Activated T-cell treated with anti-CD3 and anti-CD28 coated beads, Interleukin-2, amount 50 U/mL, for 72 hours (primary cell): Measurements from ENCODE around the gene RGCC. TPM values are rescaled to one million over a fixed set of nuclear protein-coding genes. Genes with fewer than 3 reads are reported as not detected.

ENCODE experiments used
- ATAC-seq, 2 donors: fragments of 150-1000 bp; cut with Tn5 transposase; replicated peaks in 1 of 2; 2 replicates each; pipeline ENCODE4 v1.10.0; 2021; ENCODE audit warnings: moderate library complexity in 2 of 2, mild to moderate bottlenecking in 1 of 2
- DNase-seq, 2 donors: peaks; one replicate each; pipeline ENCODE4 v3.0.0; 2021 to 2022; ENCODE audit warnings: mixed read lengths in 1 of 2
- H3K27ac Mint-ChIP-seq: one replicate; pipeline ENCODE4 v1.8.0; 2022; ENCODE audit warnings: mild to moderate bottlenecking, moderate library complexity, mixed read lengths
- H3K27me3 Mint-ChIP-seq: one replicate; pipeline ENCODE4 v1.8.0; 2022; ENCODE audit warnings: low read depth, mixed read lengths
- H3K36me3 Mint-ChIP-seq, 2 donors: one replicate each; pipeline ENCODE4 v1.8.0; 2022; ENCODE audit warnings: mixed read lengths in 2 of 2, mild to moderate bottlenecking in 1 of 2; ENCODE audit not compliant: insufficient read depth in 2 of 2
- H3K4me1 Mint-ChIP-seq: one replicate; pipeline ENCODE4 v1.8.0; 2022; ENCODE audit warnings: low read depth, mixed read lengths
- H3K4me3 Mint-ChIP-seq, 2 donors: one replicate each; pipeline ENCODE4 v1.8.0; 2022; ENCODE audit warnings: mild to moderate bottlenecking in 2 of 2, mixed read lengths in 2 of 2, moderate library complexity in 2 of 2
- H3K9me3 Mint-ChIP-seq, 2 donors: one replicate each; pipeline ENCODE4 v1.8.0; 2022; ENCODE audit warnings: mixed read lengths in 2 of 2
- total RNA-seq, 2 donors: library from RNA; stranded (reverse); gene quantifications; one replicate each; pipeline ENCODE4 v1.2.3, GENCODE V29; 2022

The RGCC gene
- total RNA-seq, 2 donors from 2014 or later = 85.1 to 111 TPM

- Mint-ChIP-seq H3K27ac (peak overlapping the region; percentile 83), H3K9me3 (no peaks in the 10 kb centered on the region), H3K36me3 (peaks cover 8 to 12% of the 10 kb centered on the region in 2 donors), H3K4me1 (peaks cover 61% of the 10 kb centered on the region), H3K27me3 (peaks cover 20% of the 10 kb centered on the region), H3K4me3 (peak overlapping the region; percentile 93)
- ATAC-seq (peak in 1 of 2 donors; percentile 14), DNase-seq (peak; percentile 63 to 69)
Measured at GRCh38 chr13:41458187-41458760, 924 bp downstream of the RGCC start.

GRCh38 chr13:41458761-41459431, 1.5 kb downstream of the RGCC start:
- Mint-ChIP-seq H3K4me3 (peak overlapping the region; percentile 93), H3K4me1 (peaks cover 67% of the 10 kb centered on the region), H3K27ac (peak overlapping the region; percentile 83), H3K27me3 (peaks cover 20% of the 10 kb centered on the region), H3K36me3 (peaks cover 8 to 12% of the 10 kb centered on the region in 2 donors), H3K9me3 (no peaks in the 10 kb centered on the region)
- ATAC-seq = no peak
- peak; percentile 74 to 76 for DNase-seq

- no peaks in the 10 kb centered on the region for H3K9me3 Mint-ChIP-seq
- peaks cover 10 to 12% of the 10 kb centered on the region in 2 donors for H3K36me3 Mint-ChIP-seq
- H3K27me3 Mint-ChIP-seq = peaks cover 20% of the 10 kb centered on the region
- ATAC-seq (no peak), DNase-seq (peak in 1 of 2 donors; percentile 23)
- peak overlapping the region; percentile 83 for H3K27ac Mint-ChIP-seq
- peak overlapping the region; percentile 93 for H3K4me3 Mint-ChIP-seq
- peaks cover 74% of the 10 kb centered on the region for H3K4me1 Mint-ChIP-seq
Measured at GRCh38 chr13:41459432-41460073, 2.2 kb downstream of the RGCC start.

- ATAC-seq = no peak
- Mint-ChIP-seq H3K9me3 (no peaks in the 10 kb centered on the region), H3K36me3 (peaks cover 12 to 13% of the 10 kb centered on the region in 2 donors)
Measured at GRCh38 chr13:41460074-41460465, 2.7 kb downstream of the RGCC start.

GRCh38 chr13:41460930-41461329, 3.6 kb downstream of the RGCC start:
- Mint-ChIP-seq H3K4me1 (peaks cover 83% of the 10 kb centered on the region), H3K36me3 (peaks cover 13 to 14% of the 10 kb centered on the region in 2 donors), H3K4me3 (peak overlapping the region; percentile 93), H3K27ac (peak overlapping the region; percentile 83), H3K27me3 (peaks cover 10% of the 10 kb centered on the region), H3K9me3 (no peaks in the 10 kb centered on the region)
- no peak for ATAC-seq
- DNase-seq = no peak

More at GRCh38 chr13:41460074-41460465, 2.7 kb downstream of the RGCC start:
- Mint-ChIP-seq H3K27ac (peak overlapping the region; percentile 83), H3K4me1 (peaks cover 79% of the 10 kb centered on the region), H3K4me3 (peak overlapping the region; percentile 93), H3K27me3 (peaks cover 19% of the 10 kb centered on the region)
- DNase-seq = no peak

GRCh38 chr13:41461527-41462139, 4.3 kb downstream of the RGCC start:
- H3K27ac Mint-ChIP-seq = peak overlapping the region; percentile 95
- peak overlapping the region; percentile 83 to 93 for H3K4me3 Mint-ChIP-seq
- no peaks in the 10 kb centered on the region for H3K9me3 Mint-ChIP-seq
- peaks cover 3% of the 10 kb centered on the region for H3K27me3 Mint-ChIP-seq
- DNase-seq (no peak), ATAC-seq (no peak)
- H3K36me3 Mint-ChIP-seq = peaks cover 16 to 17% of the 10 kb centered on the region in 2 donors
- peaks cover 83% of the 10 kb centered on the region for H3K4me1 Mint-ChIP-seq

- ATAC-seq = no peak
Measured at GRCh38 chr13:41462427-41462826, 5.1 kb downstream of the RGCC start.

GRCh38 chr13:41463838-41464602, 6.7 kb downstream of the RGCC start:
- Mint-ChIP-seq H3K27ac (peak overlapping the region; percentile 95), H3K27me3 (no peaks in the 10 kb centered on the region), H3K9me3 (no peaks in the 10 kb centered on the region), H3K36me3 (peaks cover 17 to 26% of the 10 kb centered on the region in 2 donors), H3K4me1 (peaks cover 96% of the 10 kb centered on the region), H3K4me3 (peak overlapping the region; percentile 83 to 93)
- ATAC-seq (peak; percentile 15 to 22), DNase-seq (peak; percentile 57 to 59)

More at GRCh38 chr13:41462427-41462826, 5.1 kb downstream of the RGCC start:
- DNase-seq = no peak
- Mint-ChIP-seq H3K9me3 (no peaks in the 10 kb centered on the region), H3K36me3 (peaks cover 18 to 21% of the 10 kb centered on the region in 2 donors), H3K27me3 (no peaks in the 10 kb centered on the region), H3K27ac (peak overlapping the region; percentile 95), H3K4me3 (peak overlapping the region; percentile 83 to 93), H3K4me1 (peaks cover 87% of the 10 kb centered on the region)

- peak overlapping the region; percentile 83 to 93 for H3K4me3 Mint-ChIP-seq
- peaks cover 18 to 30% of the 10 kb centered on the region in 2 donors for H3K36me3 Mint-ChIP-seq
- H3K27me3 Mint-ChIP-seq = no peaks in the 10 kb centered on the region
- H3K4me1 Mint-ChIP-seq = peaks cover 94% of the 10 kb centered on the region
- H3K27ac Mint-ChIP-seq = peak overlapping the region; percentile 95
- H3K9me3 Mint-ChIP-seq = no peaks in the 10 kb centered on the region
- DNase-seq = peak; percentile 90 to 94
- peak; percentile 83 to 88 for ATAC-seq
Measured at GRCh38 chr13:41465241-41465847, 8.0 kb downstream of the RGCC start.

- H3K27me3 Mint-ChIP-seq = no peaks in the 10 kb centered on the region
- DNase-seq = peak in 1 of 2 donors; percentile 16
- peaks cover 18 to 31% of the 10 kb centered on the region in 2 donors for H3K36me3 Mint-ChIP-seq
- peak overlapping the region; percentile 83 to 93 for H3K4me3 Mint-ChIP-seq
- no peaks in the 10 kb centered on the region for H3K9me3 Mint-ChIP-seq
- peaks cover 92% of the 10 kb centered on the region for H3K4me1 Mint-ChIP-seq
- ATAC-seq = no peak
- peak overlapping the region; percentile 95 for H3K27ac Mint-ChIP-seq
Measured at GRCh38 chr13:41465898-41466320, 8.6 kb downstream of the RGCC start.

GRCh38 chr13:41467425-41467945, 10.1 kb downstream of the RGCC start:
- DNase-seq (no peak), ATAC-seq (no peak)
- Mint-ChIP-seq H3K27ac (peak overlapping the region; percentile 95), H3K36me3 (peaks cover 23 to 37% of the 10 kb centered on the region in 2 donors), H3K9me3 (no peaks in the 10 kb centered on the region), H3K4me3 (no peak overlapping the region), H3K27me3 (no peaks in the 10 kb centered on the region), H3K4me1 (peaks cover 91% of the 10 kb centered on the region)

- Mint-ChIP-seq H3K4me1 (peaks cover 88% of the 10 kb centered on the region), H3K27ac (no peak overlapping the region), H3K36me3 (peaks cover 27 to 40% of the 10 kb centered on the region in 2 donors), H3K4me3 (no peak overlapping the region), H3K27me3 (no peaks in the 10 kb centered on the region), H3K9me3 (peaks cover 0 to 3% of the 10 kb centered on the region in 2 donors)
- DNase-seq (no peak), ATAC-seq (no peak)
Measured at GRCh38 chr13:41468631-41469030, 11.3 kb downstream of the RGCC start.
